ENCODE measurements around the gene KLRF1.

The KLRF1 gene

DNA sequence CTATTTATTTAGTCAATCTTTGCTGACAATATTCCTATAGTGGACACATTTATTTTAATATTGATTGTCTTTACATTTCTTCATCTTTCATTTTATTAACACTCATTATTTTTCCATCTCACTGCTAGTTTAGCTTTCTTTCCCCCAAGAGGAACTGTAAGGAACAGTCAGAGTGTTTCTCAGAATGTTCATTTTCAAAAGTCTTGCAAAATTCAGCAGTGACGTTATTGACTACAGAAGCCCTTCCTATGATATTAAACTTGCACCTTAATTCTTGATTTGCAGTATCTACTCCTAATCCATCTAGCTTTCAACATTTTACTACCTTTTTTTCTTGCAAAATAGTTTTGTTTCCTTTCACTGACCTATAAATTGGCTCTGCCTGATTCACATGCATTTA lies 28.9 kb downstream of the KLRF1 start:
- TF ChIP-seq POLR2AphosphoS5 (IDR thresholded peaks at IDR 0.05; ENCODE audit: low read depth, low read length), result no peak
- TF ChIP-seq POLR2A (IDR thresholded peaks at IDR 0.05; ENCODE audit: low read depth, low read length), result no peak
- TF ChIP-seq TAF1 (IDR thresholded peaks at IDR 0.05; ENCODE audit: borderline replicate concordance, low read depth, low read length), result no peak
- DNase-seq (ENCODE audit: insufficient read length), result no peak
- no peak for FAIRE-seq

DNA sequence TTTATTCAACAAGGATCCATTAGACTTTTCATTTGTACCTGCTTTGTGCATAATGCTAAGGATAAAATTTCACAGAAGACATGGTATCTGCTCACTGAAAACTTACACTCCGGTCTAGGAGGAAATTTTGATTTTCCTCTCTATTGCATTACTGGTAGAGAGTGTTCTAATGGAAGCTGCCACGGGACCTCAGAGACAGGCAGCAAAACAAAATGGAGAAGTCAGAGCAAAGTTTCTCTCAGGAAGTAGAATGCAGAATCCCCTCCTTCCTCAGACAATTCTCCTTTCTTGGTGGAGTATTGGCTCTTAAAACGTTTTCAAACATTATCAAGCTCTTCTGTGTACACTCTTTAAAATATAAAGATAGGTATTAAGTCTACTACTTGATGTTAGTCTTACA lies 29.6 kb downstream of the KLRF1 start:
- no peak for DNase-seq (ENCODE audit: insufficient read length)
- FAIRE-seq, result no peak
- no peak for TF ChIP-seq POLR2A (IDR thresholded peaks at IDR 0.05; ENCODE audit: low read depth, low read length)
- no peak for TF ChIP-seq POLR2AphosphoS5 (IDR thresholded peaks at IDR 0.05; ENCODE audit: low read depth, low read length)
- TF ChIP-seq TAF1 (IDR thresholded peaks at IDR 0.05; ENCODE audit: borderline replicate concordance, low read depth, low read length), result no peak

DNA sequence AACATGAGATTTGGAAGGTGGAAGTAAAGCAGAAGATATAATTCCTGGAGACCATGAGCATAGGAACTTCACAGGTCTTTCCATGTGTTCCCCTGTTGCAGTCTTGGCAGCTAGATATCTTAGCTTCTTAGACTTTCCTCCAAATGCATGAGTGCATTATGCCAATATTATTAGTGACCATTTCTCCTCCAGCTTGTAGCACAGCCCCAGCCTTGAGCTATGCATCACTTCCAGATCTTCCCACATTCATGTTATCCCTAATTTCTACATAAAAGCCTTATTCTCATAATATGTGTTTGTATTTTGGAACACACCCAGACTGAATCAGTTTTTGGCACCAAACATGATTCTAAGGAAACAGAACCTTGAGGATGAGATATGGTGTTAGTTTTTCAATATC lies 30.9 kb downstream of the KLRF1 start:
- DNase-seq (ENCODE audit: insufficient read length) (no peak), FAIRE-seq (no peak)
- TF ChIP-seq TAF1 (IDR thresholded peaks at IDR 0.05; ENCODE audit: borderline replicate concordance, low read depth, low read length), result no peak
- no peak for TF ChIP-seq POLR2A (IDR thresholded peaks at IDR 0.05; ENCODE audit: low read depth, low read length)
- no peak for TF ChIP-seq POLR2AphosphoS5 (IDR thresholded peaks at IDR 0.05; ENCODE audit: low read depth, low read length)

DNA sequence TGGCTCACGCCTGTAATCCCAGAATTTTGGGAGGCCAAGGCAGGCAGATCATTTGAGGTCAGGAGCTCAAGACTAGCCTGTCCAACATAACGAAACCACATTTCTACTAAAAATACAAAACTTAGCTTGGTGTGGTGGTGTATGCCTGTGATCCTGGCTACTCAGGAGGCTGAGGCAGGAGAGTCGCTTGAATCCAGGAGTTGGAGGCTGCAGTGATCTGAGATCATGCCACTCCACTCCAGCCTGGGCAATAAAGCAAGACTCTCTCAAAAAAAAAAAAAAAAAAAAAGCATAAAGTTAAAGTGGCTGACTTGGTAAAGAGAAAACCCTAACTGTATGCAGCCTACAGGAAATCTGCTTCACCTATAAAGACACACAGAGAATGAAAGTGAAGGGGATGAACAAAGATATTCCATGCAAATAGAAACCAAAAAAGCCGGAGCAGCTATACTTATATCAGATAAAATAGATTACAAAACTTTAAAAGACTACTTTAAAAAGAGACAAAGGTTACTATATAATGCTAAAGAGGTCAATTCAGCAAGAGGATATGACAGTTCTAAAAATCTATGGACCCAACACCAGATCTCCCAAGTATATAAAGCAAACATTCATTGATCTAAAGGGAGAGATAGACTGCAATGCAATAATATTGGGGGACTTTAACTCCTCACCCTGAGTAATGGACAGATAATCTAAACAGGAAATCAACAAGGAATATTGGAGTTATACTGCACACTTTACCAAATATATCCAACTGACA lies 37.8 kb downstream of the KLRF1 start:
- TF ChIP-seq TAF1 (IDR thresholded peaks at IDR 0.05; ENCODE audit: borderline replicate concordance, low read depth, low read length), result no peak
- TF ChIP-seq POLR2AphosphoS5 (IDR thresholded peaks at IDR 0.05; ENCODE audit: low read depth, low read length), result no peak
- no peak for TF ChIP-seq POLR2A (IDR thresholded peaks at IDR 0.05; ENCODE audit: low read depth, low read length)
- DNase-seq (ENCODE audit: insufficient read length), result no peak
- FAIRE-seq, result no peak

DNA sequence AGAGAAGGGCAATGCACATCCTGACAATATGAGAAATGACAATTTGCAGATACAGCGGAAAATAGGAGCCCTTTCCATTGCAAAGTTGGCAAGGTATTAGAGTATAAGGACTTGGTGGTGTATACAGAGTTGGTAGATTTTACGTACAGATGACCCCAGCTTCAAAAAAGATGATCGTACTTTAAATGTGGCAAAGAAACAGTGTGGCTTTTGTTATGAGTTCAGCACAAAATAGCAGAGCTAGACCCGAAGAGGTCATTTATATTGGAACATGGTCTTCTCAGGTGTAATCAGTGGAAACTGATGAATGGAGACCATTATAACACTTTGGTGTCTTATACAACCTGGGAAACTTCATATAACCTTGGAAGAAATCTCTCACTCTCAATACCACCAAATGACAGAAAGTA lies 39.6 kb downstream of the KLRF1 start:
- DNase-seq (ENCODE audit: insufficient read length) (no peak), FAIRE-seq (peak; percentile 48)
- TF ChIP-seq TAF1 (IDR thresholded peaks at IDR 0.05; ENCODE audit: borderline replicate concordance, low read depth, low read length) (no peak), POLR2AphosphoS5 (IDR thresholded peaks at IDR 0.05; ENCODE audit: low read depth, low read length) (no peak), POLR2A (IDR thresholded peaks at IDR 0.05; ENCODE audit: low read depth, low read length) (no peak)

DNA sequence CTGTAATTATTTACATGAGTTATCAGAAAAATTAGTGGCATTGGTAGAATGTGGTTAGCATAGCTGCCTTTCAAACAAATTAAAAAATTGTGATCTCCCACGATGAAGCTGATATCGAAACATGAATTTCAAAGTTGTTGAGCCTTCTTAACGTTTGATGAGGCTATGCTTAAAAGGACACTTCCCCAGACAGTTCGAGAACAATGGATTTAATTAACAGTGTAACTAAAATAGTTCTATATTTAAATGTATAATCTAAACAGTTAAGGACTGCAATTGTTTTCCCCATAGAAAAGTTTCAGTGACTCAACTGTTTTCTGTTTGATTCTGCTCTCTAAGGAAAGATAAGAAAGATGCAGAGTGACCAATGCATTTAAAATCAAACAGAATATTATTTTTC lies 40.2 kb downstream of the KLRF1 start:
- TF ChIP-seq TAF1 (IDR thresholded peaks at IDR 0.05; ENCODE audit: borderline replicate concordance, low read depth, low read length) (no peak), POLR2A (IDR thresholded peaks at IDR 0.05; ENCODE audit: low read depth, low read length) (no peak)
- DNase-seq (ENCODE audit: insufficient read length) (no peak), FAIRE-seq (peak; percentile 44)

DNA sequence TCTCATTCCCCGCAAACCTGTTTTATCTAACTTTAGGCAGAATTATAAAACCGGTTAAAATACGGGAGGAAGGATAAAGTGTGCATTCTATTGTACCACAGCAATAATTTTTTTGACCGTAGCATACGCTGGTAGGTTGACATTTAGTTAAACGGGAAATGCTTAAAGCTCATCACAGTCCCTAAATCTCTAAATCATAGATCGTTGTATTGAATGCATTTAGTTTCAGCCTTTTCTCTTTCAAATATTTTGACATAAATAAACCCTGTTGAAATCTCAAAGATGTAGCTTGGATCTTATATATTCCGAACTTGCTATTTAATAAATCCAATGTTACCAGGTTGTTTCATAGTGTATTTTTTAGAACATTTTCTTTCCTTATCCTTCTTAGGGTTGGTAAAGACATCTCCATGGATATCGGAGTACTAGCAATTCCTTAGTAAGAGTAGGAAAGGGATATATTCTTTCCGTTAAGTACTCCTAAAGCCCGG lies 41.1 kb downstream of the KLRF1 start:
- TF ChIP-seq TAF1 (IDR thresholded peaks at IDR 0.05; ENCODE audit: borderline replicate concordance, low read depth, low read length), result no peak
- no peak for TF ChIP-seq POLR2AphosphoS5 (IDR thresholded peaks at IDR 0.05; ENCODE audit: low read depth, low read length)
- FAIRE-seq (no peak), DNase-seq (ENCODE audit: insufficient read length) (no peak)

DNA sequence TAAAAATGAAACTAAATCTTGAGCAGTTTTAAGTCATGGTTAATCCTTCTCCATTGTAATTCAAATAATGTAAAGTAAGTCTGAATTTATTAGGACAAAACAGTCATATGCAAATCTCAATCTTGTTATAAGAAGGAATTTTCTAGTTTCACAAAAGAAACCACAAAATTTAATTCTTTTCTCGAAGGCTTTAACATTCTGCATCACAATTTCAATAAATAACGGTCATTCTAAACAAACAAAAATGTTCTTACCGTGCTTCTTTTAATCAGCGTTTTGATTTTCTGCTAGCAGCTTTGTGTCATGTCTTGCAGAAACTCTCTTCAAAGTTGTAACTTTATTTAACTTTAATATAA lies 41.6 kb downstream of the KLRF1 start:
- DNase-seq (ENCODE audit: insufficient read length) (no peak), FAIRE-seq (no peak)
- TF ChIP-seq TAF1 (IDR thresholded peaks at IDR 0.05; ENCODE audit: borderline replicate concordance, low read depth, low read length) (no peak), POLR2A (IDR thresholded peaks at IDR 0.05; ENCODE audit: low read depth, low read length) (no peak), POLR2AphosphoS5 (IDR thresholded peaks at IDR 0.05; ENCODE audit: low read depth, low read length) (no peak)

DNA sequence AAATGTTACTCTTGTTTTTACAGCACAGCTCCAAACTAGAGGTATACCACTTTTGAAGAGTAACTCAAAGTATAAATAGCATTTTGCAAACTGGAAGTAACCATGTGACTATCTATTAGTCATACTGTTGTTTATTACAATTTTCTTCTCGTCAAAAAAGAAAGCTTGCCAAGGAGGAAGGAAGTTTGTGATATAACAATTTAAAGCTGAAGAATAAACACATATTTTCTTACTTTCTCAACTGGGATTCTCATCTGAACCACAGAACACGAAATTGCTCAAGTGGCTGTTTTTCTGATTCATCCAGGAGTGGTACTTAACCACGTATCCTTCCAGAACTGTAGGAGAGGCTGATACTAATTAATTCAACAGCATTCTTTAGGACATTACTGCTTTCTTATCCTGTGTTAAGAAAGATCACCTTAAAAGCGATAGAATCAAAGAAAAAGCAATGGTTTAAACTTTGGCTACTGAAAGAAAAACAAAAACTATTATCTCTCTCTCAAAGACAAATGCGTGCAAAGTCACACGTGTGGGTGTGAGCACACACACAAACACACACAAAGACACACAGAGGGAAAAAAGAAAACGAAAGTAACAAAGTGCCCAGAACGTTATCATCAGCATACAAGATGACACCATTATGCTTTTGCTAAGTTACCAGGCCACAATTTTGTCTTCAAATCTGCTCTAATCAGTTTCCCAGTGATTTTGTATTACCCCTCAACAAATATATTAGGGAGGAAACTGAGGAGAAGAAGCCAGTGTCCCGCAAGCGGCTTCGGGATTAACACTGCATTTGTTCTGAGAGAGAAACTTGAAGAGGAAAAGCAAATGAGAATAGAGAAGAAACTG lies 42.3 kb downstream of the KLRF1 start, which contains the start of gene CLEC2B:
CLEC2B (minus strand) TSS at position 48 of the 855 bp plus-strand sequence.
- TF ChIP-seq POLR2AphosphoS5 (IDR thresholded peaks at IDR 0.05; ENCODE audit: low read depth, low read length) (no peak), POLR2A (IDR thresholded peaks at IDR 0.05; ENCODE audit: low read depth, low read length) (no peak), TAF1 (IDR thresholded peaks at IDR 0.05; ENCODE audit: borderline replicate concordance, low read depth, low read length) (no peak)
- FAIRE-seq, result peak; percentile 85
- DNase-seq (ENCODE audit: insufficient read length), result no peak

DNA sequence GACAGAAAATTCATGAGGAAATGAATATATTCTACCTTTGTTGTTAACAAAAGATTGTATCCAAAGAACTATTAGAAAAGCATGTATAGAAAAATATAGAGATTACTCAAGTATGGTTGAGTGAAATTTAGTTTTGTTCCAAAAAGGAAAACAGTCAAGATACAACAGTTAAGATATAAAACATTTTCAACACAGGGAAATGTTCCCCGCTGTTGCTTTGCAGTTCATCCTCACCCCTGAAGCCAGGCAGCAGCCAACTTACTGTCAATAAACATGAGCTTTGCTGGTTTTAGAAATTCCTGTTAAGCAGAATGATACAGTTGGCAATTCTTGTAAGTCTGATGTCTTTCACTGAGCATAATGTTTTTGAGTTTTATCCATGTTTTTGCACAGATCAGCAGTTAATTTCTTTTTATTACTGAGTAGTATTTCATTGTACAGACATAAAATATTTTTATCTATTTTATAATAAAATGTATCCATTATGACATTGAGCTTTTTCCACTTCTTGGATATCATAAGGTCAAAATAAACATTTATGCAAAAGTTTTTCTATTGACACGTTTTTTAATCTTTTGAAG lies 43.1 kb downstream of the KLRF1 start:
- TF ChIP-seq POLR2A (IDR thresholded peaks at IDR 0.05; ENCODE audit: low read depth, low read length) (no peak), TAF1 (IDR thresholded peaks at IDR 0.05; ENCODE audit: borderline replicate concordance, low read depth, low read length) (no peak), POLR2AphosphoS5 (IDR thresholded peaks at IDR 0.05; ENCODE audit: low read depth, low read length) (no peak)
- FAIRE-seq (no peak), DNase-seq (ENCODE audit: insufficient read length) (no peak)

DNA sequence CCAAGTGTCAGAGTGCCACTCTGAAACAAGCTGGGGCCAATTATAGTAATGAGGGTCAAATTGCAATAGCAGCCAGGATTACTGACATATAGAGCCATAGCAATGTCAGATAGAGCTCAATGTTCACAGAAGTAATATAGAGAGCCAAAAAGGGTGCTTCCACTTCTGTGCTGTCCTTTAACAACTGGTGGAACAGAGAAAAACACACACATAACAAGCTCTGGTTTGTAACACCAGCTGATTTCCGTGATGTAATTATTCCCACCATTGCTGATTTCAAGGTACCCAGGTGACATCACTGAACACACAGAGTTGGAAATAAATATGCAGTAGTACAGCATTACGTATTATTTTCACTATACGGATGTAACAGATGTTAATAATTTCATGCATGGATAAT lies 44.9 kb downstream of the KLRF1 start:
- TF ChIP-seq POLR2A (IDR thresholded peaks at IDR 0.05; ENCODE audit: low read depth, low read length), result no peak
- no peak for TF ChIP-seq POLR2AphosphoS5 (IDR thresholded peaks at IDR 0.05; ENCODE audit: low read depth, low read length)
- no peak for TF ChIP-seq TAF1 (IDR thresholded peaks at IDR 0.05; ENCODE audit: borderline replicate concordance, low read depth, low read length)
- DNase-seq (ENCODE audit: insufficient read length) (no peak), FAIRE-seq (no peak)
